ENCODE measurements around the gene BNC2.
"Not testable (repeated sequence)": the region's sequence is repeated elsewhere in the genome, so short reads cannot be mapped to it uniquely, and the experiment has no call there.

Gene BNC2, protein sequence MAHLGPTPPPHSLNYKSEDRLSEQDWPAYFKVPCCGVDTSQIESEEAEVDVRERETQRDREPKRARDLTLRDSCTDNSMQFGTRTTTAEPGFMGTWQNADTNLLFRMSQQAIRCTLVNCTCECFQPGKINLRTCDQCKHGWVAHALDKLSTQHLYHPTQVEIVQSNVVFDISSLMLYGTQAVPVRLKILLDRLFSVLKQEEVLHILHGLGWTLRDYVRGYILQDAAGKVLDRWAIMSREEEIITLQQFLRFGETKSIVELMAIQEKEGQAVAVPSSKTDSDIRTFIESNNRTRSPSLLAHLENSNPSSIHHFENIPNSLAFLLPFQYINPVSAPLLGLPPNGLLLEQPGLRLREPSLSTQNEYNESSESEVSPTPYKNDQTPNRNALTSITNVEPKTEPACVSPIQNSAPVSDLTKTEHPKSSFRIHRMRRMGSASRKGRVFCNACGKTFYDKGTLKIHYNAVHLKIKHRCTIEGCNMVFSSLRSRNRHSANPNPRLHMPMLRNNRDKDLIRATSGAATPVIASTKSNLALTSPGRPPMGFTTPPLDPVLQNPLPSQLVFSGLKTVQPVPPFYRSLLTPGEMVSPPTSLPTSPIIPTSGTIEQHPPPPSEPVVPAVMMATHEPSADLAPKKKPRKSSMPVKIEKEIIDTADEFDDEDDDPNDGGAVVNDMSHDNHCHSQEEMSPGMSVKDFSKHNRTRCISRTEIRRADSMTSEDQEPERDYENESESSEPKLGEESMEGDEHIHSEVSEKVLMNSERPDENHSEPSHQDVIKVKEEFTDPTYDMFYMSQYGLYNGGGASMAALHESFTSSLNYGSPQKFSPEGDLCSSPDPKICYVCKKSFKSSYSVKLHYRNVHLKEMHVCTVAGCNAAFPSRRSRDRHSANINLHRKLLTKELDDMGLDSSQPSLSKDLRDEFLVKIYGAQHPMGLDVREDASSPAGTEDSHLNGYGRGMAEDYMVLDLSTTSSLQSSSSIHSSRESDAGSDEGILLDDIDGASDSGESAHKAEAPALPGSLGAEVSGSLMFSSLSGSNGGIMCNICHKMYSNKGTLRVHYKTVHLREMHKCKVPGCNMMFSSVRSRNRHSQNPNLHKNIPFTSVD

DNA sequence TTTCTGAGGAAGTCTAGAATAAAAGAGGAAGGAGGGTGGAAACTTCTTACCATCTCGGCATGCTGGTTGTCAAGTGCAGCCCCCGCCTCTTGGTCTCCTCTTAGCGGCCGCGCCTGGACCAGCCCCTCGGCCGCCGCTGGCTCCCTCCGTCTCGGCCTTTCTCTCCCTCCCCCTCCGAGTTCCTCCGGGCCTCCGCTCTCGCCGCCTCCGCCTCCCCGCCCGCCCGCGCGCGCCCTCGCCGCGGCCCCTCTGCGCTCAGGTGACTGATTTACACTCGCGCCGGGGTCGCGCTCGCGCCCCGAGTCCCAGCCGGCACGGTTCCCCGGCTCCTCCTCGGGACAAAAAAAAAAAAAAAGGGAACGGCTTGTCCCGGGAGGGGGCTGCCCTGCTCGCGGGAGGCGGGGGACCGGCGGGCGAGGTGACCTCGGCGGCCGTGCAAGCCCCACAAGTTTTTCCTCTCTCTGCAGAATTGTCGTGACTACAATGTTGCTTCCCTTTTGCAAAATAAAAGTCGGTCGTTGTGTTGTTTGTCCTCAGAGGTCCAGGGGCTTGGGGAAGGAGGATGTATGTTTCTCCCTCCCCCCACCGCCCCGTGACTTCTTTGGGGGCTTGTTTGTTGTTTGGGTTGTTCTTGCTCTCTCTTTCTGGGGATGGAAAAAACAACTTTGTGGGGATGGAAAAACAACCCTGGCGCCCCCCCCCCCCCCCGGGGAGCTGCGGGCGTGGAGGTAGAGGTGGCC lies at the start of gene BNC2:
Gene BNC2, minus strand, starts transcription at position 75 of the 740 bp plus-strand sequence. Its CDS starts 22 bp downstream, at position 53.
- peak; percentile 60 for DNase-seq (ENCODE audit: low read depth)

DNA sequence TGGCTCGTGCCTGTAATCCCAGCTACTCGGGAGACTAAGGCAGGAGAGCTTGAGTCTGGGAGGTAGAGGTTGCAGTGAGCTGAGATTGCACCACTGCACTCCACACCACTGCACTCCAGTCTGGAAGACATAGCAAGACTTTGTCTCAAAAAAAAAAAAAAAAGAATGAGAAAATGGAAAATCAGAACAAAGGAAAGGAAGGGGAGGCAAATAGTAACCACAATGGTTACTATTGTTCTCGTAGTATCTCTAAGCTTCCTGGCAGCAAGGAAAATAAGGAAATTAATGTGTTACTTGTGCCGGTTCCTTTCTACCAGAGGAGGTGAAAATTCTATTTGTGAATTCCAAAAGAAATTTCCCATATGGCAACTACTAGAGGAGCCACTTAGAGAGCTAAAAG lies 48.5 kb upstream of the BNC2 start:
- DNase-seq (ENCODE audit: low read depth), result no peak

DNA sequence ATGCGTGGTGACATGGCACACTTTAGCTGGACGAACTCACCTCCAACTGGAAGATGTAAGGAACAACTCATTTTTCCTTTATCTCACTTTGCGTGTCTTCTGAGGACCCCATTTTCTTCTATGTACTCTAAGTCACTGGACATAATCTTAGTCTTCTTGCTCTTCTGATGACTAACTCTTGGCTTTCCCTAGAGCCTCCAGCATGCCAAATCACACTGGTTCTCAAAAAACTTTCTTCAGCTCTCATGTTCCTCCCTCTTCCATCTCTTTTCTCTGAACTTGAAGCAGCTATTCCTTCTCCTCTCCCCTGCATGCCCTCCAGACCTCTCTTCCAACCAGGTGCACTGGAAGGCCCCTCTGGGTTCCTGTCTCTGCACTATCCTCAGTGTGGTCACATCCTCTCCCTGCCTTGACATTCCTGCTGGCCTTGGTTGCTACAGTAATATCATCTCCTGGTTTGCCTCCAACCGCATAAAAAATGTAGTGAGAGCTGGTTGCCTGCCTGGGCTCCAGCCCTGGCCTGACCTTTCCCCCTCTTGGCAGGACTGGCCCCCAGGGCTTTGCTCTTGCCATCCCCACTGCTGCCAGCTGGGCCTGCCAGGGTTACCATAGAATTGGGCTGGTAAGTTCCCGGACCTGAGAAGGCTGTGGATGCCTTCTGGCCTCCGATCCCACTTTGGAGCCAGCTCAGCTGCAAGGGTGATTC lies 44.8 kb upstream of the BNC2 start:
- peak; percentile 72 for DNase-seq (ENCODE audit: low read depth)

DNA sequence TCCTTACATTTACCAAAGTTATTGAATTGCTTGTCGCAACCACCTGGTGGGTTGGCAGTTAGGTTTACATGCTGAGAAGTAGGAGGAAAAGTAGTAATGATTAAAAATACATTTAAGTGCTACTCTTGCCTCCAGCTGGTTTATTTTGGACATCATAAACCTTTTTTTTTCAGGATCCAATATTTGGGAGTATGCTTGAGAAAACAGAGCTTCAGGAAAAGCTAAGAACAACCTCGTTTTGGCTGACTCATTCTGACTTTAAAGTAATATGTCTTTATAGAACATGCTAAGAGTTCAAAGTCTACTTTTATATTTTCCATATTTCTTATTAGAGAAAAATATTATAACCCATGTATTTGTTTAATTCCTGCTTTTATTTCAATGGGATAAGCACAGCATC lies 41.7 kb upstream of the BNC2 start:
- DNase-seq (ENCODE audit: low read depth), result no peak

DNA sequence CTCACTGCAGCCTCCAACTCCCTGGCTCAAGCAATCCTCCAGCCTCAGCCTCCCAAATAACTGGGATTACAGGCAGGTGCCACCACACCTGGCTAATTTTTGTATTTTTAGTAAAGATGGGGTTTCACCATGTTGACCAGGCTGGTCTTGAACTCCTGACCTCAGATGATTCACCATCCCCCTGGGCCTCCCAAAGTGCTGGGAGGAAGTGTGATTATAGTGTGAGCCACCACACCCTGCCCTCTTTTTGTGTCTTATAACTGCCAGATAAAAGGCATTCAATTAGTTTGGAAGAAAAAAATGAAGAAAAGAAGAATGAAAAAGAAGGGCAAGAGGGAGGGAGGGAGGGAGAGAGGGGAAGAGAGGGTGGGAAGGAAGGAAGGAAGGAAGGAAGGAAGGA lies 37.7 kb upstream of the BNC2 start:
- not testable (repeated sequence) for DNase-seq (ENCODE audit: low read depth)

DNA sequence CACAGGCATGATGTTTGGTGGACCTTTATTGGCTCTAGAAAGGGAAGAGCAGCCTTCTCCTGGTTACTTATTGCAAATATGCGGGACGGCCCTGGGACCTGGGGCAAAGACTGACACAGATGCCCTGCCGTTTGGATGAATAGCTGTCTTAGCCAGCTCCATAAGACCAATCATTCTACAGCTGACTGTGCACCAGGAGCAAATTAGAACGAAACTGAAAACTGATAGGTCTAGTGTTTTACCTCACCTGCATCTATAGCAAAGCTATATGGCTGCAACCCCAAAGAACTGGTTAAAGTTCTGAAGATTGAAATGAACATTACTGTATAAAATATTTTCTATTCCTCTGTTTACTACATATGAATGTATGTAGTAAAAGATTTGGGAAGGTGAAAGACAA lies 34.2 kb upstream of the BNC2 start:
- DNase-seq (ENCODE audit: low read depth), result no peak

DNA sequence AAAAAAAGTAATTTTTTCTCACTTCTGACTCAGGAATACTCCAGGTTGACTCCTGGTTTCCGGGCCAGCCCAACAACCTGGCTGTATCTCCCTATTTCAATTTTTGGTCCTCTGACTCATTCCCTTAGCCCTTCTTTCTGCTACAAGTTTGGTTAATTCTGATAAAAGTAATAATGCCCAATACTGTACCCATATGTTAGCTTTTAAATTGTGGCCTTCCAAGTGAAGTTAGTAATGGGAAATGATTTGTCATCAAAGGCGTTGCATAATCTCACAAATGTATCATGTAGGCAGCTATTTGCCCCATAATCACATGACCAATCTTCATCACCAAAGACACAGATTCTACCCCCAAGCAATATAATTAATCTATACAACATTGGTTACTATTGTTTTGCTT lies 31.1 kb upstream of the BNC2 start:
- peak; percentile 75 for DNase-seq (ENCODE audit: low read depth)

DNA sequence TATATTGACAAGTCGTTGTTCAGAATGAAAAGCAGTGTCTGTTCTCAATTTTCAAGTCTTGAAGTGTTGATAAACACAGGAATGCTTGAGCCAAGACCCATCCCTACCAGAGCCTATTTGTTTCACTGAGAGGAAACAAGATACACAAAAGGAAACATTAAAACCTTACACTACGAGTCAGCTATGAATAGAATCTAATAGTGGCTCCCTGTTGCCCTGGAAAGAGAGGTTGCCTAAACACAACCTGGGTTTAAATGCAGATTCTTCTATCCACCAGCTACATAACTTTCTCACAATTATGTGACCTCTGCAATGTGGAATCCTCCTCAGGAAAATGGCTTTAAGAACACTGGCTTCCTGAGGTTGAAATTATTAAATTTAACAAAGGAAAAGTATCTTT lies 29.1 kb upstream of the BNC2 start:
- peak; percentile 42 for DNase-seq (ENCODE audit: low read depth)

DNA sequence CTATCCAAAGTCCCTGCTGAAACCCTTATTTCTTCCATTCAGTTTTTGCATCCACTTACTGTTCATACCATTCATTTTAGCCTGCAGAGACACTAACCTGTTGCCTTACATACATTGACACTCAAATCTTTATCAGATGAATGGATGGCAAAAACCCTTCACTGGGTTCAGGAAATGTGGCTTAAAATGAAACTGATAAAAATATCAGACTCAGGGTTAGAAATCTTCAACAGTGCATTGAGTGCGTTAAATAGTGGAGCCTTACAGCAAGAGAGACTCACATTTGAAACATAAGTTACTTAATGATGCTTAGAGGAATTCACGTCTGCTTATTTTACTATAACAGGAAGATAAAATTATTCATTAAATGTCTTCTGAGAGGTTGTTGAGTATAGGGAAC lies 28.0 kb upstream of the BNC2 start:
- DNase-seq (ENCODE audit: low read depth), result no peak

DNA sequence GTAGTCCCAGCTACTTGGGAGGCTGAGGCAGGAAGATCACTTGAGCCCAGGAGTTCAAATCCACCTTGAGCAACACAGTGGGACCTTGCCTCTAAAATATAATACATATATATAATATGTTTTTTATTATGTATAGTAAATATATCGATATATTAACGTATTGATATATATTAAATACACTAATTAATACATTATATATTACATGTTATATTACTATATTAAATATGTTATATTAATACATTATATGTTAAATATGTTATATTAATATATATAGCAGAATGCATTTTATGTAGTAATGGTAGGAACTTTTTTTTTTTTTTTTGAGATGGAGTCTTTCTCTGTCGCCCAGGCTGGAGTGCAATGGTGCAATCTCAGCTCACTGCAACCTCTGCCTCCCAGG lies 18.1 kb upstream of the BNC2 start:
- no peak for DNase-seq (ENCODE audit: low read depth)

DNA sequence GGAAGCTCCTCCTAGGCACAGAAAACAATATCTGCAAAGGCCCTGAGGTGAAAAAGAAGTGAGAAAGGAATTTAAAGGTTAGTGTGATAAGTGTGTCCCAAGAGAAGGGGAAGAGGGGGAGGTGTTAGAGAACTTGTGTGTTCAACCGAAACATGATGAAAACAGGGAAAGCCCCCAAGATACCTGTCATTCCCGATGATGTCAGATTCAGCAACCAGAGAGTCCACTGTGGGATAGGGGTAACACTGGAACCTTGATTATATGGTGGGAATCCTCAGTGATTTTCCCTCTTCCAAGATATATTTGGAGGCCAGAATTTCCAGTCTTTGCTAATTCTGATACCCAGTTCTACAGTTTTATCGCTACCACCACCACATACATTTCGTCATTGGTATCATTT lies 15.5 kb upstream of the BNC2 start:
- no peak for DNase-seq (ENCODE audit: low read depth)

DNA sequence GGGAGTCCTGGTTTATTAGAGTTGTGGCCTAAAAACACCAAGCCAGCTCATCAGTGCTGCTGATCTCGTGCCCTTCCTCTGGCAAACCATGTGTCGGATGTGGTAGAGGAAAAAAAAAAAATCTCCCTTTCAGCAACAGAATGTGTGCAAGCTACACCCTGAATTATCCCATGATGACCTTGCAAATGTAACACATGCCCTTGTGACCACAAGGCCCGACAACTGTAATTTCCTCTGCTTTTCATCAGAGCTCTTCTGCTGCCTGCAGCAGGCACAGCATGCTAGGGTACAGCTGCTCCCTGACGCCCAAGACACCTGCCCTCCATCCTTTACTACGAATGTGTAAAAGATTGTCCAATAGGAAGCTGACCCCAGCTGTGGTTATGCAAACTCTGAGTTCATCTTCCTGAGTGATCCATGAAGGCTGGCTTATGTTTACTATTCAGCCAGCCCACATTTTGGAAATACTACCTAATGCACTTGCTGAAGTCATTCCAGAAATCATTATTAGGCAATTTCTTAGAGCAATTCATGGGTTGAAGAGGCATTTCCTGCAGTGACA lies 14.6 kb upstream of the BNC2 start:
- DNase-seq (ENCODE audit: low read depth), result peak; percentile 84

DNA sequence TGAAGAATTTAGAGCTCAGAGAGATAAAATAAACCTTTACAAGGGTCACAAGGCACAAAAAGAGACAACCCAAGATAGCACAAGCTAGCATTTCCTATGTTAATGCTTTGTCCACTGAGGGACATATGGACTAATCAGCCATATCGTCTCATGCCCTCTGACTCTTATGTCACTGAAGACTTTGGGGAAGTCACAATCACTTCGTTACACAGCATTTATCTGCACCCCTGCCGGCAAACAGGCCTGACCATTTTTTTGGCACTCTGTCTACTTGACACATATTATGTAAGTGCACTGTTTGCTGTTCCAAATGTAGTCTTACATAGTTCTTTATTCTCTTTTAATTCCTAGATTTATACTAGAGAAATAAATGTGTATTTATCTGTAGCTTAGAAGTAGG lies 13.9 kb upstream of the BNC2 start:
- DNase-seq (ENCODE audit: low read depth), result no peak

DNA sequence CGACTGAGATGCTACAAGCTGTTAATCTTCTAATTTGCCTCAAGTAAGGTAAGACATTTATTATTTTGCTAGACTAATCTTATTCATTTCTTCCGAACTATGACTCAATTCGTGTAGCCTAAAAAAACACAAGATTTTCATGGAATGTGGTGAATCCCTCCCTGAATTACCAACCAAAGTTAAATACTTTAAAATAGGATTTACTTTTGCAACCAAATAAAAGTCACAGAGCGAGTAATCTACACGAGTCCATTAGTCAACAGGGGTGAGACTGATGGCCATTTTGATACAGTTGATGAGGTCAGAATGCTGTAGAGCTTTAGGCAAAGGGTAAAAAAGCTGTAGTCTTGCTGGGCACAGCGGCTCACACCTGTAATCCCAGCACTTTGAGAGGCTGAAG lies 13.1 kb upstream of the BNC2 start:
- DNase-seq (ENCODE audit: low read depth), result no peak

DNA sequence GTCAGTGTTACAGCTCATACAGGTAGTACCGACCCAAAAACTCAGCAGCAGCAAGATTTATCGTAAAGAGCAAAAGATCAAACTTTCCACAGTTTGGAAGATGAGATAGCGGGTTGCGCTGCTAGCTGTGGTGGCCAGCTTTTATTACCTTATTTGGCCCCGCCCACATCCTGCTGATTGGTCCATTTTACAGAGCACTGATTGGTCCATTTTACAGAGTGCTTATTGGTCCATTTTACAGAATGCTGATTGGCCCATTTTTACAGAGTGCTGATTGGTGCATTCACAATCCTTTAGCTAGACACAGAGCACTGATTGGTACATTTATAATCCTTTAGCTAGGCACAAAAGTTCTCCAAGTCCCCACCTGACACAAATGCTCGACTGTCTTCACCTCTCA lies 12.0 kb upstream of the BNC2 start:
- DNase-seq (ENCODE audit: low read depth), result not testable (repeated sequence)

DNA sequence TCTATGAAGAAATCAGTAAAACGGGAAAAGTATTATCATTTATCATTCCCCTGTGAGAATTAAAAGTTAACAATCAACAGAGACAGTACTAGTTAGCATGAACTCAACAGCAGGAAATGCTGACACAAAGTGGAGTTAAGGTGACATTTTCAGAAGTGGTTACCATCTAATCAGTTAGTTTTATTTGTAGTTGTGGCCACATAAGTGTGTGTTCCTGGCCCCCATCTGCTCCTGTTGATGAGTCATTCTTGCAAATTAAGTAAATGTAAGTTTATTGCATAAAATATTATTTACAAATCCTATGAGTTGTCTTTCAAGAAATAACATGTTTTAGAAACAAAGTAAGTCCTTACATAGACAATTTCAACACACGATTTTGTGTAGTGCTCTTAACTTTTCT lies 8.9 kb upstream of the BNC2 start:
- DNase-seq (ENCODE audit: low read depth), result peak; percentile 63

DNA sequence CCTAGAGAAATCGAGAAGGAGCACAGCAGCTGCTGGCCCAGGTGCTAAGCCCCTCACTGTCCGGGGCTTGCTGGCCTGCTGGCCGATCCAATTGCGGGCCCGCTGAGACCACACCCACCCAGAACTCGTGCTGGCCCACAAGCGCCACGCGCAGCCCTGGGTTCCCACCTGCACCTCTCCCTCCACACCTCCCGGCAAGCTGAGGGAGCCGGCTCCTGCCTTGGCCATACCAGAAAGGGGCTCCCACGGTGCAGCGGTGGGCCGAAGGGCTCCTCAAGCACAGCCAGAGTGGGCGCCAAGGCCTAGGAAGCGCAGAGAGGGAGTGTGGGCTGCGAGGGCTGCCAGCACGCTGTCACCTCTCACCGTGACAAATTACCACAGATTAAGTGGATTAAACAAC lies 6.8 kb upstream of the BNC2 start:
- DNase-seq (ENCODE audit: low read depth), result no peak

DNA sequence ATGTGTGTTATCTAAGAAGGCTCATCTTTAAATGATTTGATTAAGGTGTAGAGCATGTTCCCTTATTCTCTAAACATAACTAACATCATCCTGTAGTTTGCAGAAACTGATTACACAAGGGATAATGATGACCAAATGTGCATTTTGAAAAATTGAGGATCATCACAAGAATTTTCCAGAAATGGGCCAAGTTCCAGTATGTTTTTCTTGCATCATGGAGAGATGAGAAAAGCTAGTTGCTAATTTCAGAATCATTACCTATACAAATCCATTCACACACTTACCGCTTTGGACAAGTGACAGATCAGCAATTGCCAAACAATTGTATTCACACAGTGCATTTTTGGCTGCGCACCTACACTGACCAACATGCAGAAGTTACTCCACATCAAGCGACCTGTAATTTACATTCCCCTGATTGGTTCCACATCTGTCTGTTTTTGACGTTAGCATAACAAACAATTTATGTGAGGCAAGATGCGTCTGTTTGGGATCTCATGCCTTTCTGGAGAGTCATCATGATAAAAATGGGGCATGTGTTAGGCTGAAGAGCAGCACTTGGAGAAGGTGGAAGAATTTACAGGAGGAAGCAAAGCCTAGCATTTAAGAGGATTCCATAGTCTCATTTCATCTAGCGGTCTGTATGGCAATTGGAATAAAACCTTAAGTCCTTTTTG lies 2.8 kb upstream of the BNC2 start:
- DNase-seq (ENCODE audit: low read depth), result peak; percentile 87

DNA sequence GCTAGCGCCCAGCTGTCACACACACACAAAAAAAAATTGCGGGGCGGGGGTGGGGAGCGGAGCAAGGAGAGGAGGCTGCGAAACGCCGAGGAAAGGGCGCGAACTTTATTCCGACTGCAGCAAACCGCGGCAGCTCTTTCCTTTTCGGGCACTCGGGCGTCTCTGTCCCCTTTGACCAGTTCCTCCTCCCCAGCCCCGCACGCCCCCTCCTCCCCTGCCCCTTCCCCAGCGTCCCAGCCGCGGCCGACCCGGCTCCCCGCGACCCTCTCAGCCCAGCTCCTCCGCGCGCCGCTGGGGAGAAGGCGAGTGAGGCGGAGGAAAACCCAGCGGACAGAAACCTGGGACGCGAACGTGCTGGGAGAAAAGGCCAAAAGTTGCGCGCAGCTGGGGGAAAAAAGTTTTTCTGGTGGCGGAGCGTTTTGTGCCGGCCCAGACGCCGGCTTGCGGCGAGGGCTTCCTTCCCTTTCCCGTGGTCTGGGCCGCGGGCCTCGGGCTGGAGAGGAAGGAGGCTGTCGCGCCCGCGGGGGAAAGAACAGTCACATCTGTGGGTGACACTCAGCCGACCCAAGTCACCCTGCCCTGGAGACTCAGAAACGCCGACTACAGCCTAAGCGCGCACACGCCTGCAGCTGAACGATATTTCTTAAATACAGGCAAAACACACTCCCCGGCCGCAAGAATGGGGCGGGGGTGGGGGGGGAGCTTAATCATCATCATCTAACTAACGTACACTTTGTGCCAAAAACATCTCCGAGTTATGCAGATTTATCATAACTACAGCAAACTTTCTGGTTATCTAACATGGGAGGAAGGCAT lies 1.1 kb upstream of the BNC2 start:
- peak; percentile 88 for DNase-seq (ENCODE audit: low read depth)

Data from fibroblast of gingiva (primary cell).